Measurements from ENCODE around the gene PRKG1.

Gene PRKG1

GRCh38 chr10:51960494-51960895 lies 886.2 kb downstream of the PRKG1 start:
- no peak overlapping the region for H3K27ac ChIP-seq (replicated peaks; ENCODE audit: low read length)
- no peak overlapping the region for H4K8ac ChIP-seq (ENCODE audit: low read depth, low read length)
- H3K18ac ChIP-seq (ENCODE audit: low read length), result no peak overlapping the region
- no peak overlapping the region for H3K4ac ChIP-seq (ENCODE audit: low read length)
- no peak overlapping the region for H2BK12ac ChIP-seq (ENCODE audit: low read length)
- no peak overlapping the region for H2AK5ac ChIP-seq (ENCODE audit: low read depth, low read length)
- H3K9me3 ChIP-seq (replicated peaks in 1 of 2; ENCODE audit: control insufficient read depth in 2 of 2, insufficient read depth in 1 of 2, low read depth in 1 of 2, low read length in 2 of 2), result no peaks in the 10 kb centered on the region
- H3K4me2 ChIP-seq (ENCODE audit: insufficient read depth, low read length, poor library complexity, severe bottlenecking), result no peak overlapping the region
- H3K4me3 ChIP-seq (ENCODE audit: low read length in 2 of 2), result no peak overlapping the region
- peak; percentile 32 for DNase-seq (ENCODE audit: low spot score)
- no peaks in the 10 kb centered on the region for H3K27me3 ChIP-seq (ENCODE audit: control insufficient read depth in 3 of 3, insufficient read depth in 3 of 3, low read depth in 1 of 3, low read length in 3 of 3)
- H2BK5ac ChIP-seq (ENCODE audit: low read length), result no peak overlapping the region
- no peaks in the 10 kb centered on the region for H3K36me3 ChIP-seq (replicated peaks in 1 of 2; ENCODE audit: control insufficient read depth in 2 of 2, insufficient read depth in 2 of 2, low read length in 2 of 2)
- WGBS, 2 donors (ENCODE audit: extremely low coverage in 2 of 2, insufficient read length in 2 of 2, insufficient replicate concordance in 1 of 2), result no CpG with 5 or more reads among the region's 8 CpGs
- peaks cover 2% of the 10 kb centered on the region for H3K79me1 ChIP-seq (ENCODE audit: low read depth, low read length)
- peak overlapping the region; percentile 59 for H2AFZ ChIP-seq (ENCODE audit: low read length)
- H2BK120ac ChIP-seq (ENCODE audit: low read depth, low read length), result no peak overlapping the region
- no peak overlapping the region for H4K91ac ChIP-seq (ENCODE audit: low read depth, low read length, poor library complexity)
- H3K9ac ChIP-seq (ENCODE audit: low read depth, low read length, poor library complexity), result no peak overlapping the region
- peaks cover 0 to 4% of the 10 kb centered on the region in 2 donors for H3K4me1 ChIP-seq (ENCODE audit: control insufficient read depth in 2 of 2, insufficient read depth in 1 of 2, low read depth in 1 of 2, low read length in 2 of 2)
- no peak overlapping the region for H3K14ac ChIP-seq (ENCODE audit: low read length)
- no peak overlapping the region for H3K23ac ChIP-seq (ENCODE audit: low read depth, low read length, poor library complexity)
- H2BK15ac ChIP-seq (ENCODE audit: low read length), result no peak overlapping the region

GRCh38 chr10:51961401-51961800 lies 887.1 kb downstream of the PRKG1 start:
- Histone ChIP-seq H3K4me1 (ENCODE audit: control insufficient read depth in 2 of 2, insufficient read depth in 1 of 2, low read depth in 1 of 2, low read length in 2 of 2) (peaks cover 0 to 4% of the 10 kb centered on the region in 2 donors), H2AFZ (ENCODE audit: low read length) (no peak overlapping the region), H3K27ac (replicated peaks; ENCODE audit: low read length) (no peak overlapping the region), H4K8ac (ENCODE audit: low read depth, low read length) (no peak overlapping the region), H2BK12ac (ENCODE audit: low read length) (no peak overlapping the region), H3K4ac (ENCODE audit: low read length) (no peak overlapping the region), H3K27me3 (ENCODE audit: control insufficient read depth in 3 of 3, insufficient read depth in 3 of 3, low read depth in 1 of 3, low read length in 3 of 3) (no peaks in the 10 kb centered on the region), H4K91ac (ENCODE audit: low read depth, low read length, poor library complexity) (no peak overlapping the region), H3K4me2 (ENCODE audit: insufficient read depth, low read length, poor library complexity, severe bottlenecking) (no peak overlapping the region), H3K9ac (ENCODE audit: low read depth, low read length, poor library complexity) (no peak overlapping the region), H3K79me1 (ENCODE audit: low read depth, low read length) (peaks cover 2% of the 10 kb centered on the region), H3K14ac (ENCODE audit: low read length) (no peak overlapping the region), H3K4me3 (ENCODE audit: low read length in 2 of 2) (no peak overlapping the region), H2AK5ac (ENCODE audit: low read depth, low read length) (no peak overlapping the region), H3K9me3 (replicated peaks in 1 of 2; ENCODE audit: control insufficient read depth in 2 of 2, insufficient read depth in 1 of 2, low read depth in 1 of 2, low read length in 2 of 2) (no peaks in the 10 kb centered on the region), H2BK120ac (ENCODE audit: low read depth, low read length) (no peak overlapping the region), H3K23ac (ENCODE audit: low read depth, low read length, poor library complexity) (no peak overlapping the region), H3K36me3 (replicated peaks in 1 of 2; ENCODE audit: control insufficient read depth in 2 of 2, insufficient read depth in 2 of 2, low read length in 2 of 2) (no peaks in the 10 kb centered on the region), H3K18ac (ENCODE audit: low read length) (no peak overlapping the region), H2BK5ac (ENCODE audit: low read length) (no peak overlapping the region), H2BK15ac (ENCODE audit: low read length) (no peak overlapping the region)
- WGBS, 2 donors (ENCODE audit: extremely low coverage in 2 of 2, insufficient read length in 2 of 2, insufficient replicate concordance in 1 of 2), result no CpG with 5 or more reads among the region's 3 CpGs
- DNase-seq (ENCODE audit: low spot score), result no peak

- Histone ChIP-seq H2BK15ac (ENCODE audit: low read length) (no peak overlapping the region), H3K9me3 (replicated peaks in 1 of 2; ENCODE audit: control insufficient read depth in 2 of 2, insufficient read depth in 1 of 2, low read depth in 1 of 2, low read length in 2 of 2) (no peaks in the 10 kb centered on the region), H3K4ac (ENCODE audit: low read length) (no peak overlapping the region), H2BK5ac (ENCODE audit: low read length) (no peak overlapping the region), H2AFZ (ENCODE audit: low read length) (no peak overlapping the region), H3K4me1 (ENCODE audit: control insufficient read depth in 2 of 2, insufficient read depth in 1 of 2, low read depth in 1 of 2, low read length in 2 of 2) (peaks cover 0 to 4% of the 10 kb centered on the region in 2 donors), H3K4me2 (ENCODE audit: insufficient read depth, low read length, poor library complexity, severe bottlenecking) (no peak overlapping the region), H3K36me3 (replicated peaks in 1 of 2; ENCODE audit: control insufficient read depth in 2 of 2, insufficient read depth in 2 of 2, low read length in 2 of 2) (no peaks in the 10 kb centered on the region), H2AK5ac (ENCODE audit: low read depth, low read length) (no peak overlapping the region), H3K23ac (ENCODE audit: low read depth, low read length, poor library complexity) (no peak overlapping the region), H3K18ac (ENCODE audit: low read length) (no peak overlapping the region), H3K14ac (ENCODE audit: low read length) (no peak overlapping the region), H3K27ac (replicated peaks; ENCODE audit: low read length) (no peak overlapping the region), H3K9ac (ENCODE audit: low read depth, low read length, poor library complexity) (no peak overlapping the region), H4K8ac (ENCODE audit: low read depth, low read length) (no peak overlapping the region), H2BK12ac (ENCODE audit: low read length) (no peak overlapping the region), H3K27me3 (ENCODE audit: control insufficient read depth in 3 of 3, insufficient read depth in 3 of 3, low read depth in 1 of 3, low read length in 3 of 3) (no peaks in the 10 kb centered on the region), H4K91ac (ENCODE audit: low read depth, low read length, poor library complexity) (no peak overlapping the region), H3K79me1 (ENCODE audit: low read depth, low read length) (peaks cover 2% of the 10 kb centered on the region), H2BK120ac (ENCODE audit: low read depth, low read length) (no peak overlapping the region), H3K4me3 (ENCODE audit: low read length in 2 of 2) (no peak overlapping the region)
- no CpG with 5 or more reads among the region's 2 CpGs for WGBS, 2 donors (ENCODE audit: extremely low coverage in 2 of 2, insufficient read length in 2 of 2, insufficient replicate concordance in 1 of 2)
- no peak for DNase-seq (ENCODE audit: low spot score)
Observed at GRCh38 chr10:51964630-51965029, 890.3 kb downstream of the PRKG1 start.

DNA sequence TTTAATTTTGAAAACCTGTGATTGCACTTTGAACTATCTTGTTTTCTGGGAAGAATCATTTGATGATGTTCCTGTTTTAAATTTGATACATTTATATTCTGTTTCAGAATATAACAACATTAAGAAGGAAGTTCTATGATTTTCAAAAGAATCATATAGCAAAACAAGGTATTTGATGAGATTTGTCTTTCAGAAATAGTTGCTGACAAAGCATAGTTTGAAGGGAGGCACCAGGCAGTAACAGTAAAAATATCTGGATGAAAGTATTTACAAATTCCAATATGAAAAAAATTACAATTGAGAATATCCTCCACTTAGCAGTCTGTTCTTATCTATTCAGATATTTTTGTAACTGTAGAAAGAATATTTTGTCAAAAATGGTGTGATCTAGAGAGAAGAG lies 891.2 kb downstream of the PRKG1 start:
- H2AK5ac ChIP-seq (ENCODE audit: low read depth, low read length), result no peak overlapping the region
- H2BK5ac ChIP-seq (ENCODE audit: low read length), result no peak overlapping the region
- H3K14ac ChIP-seq (ENCODE audit: low read length), result no peak overlapping the region
- no peak overlapping the region for H3K27ac ChIP-seq (replicated peaks; ENCODE audit: low read length)
- H3K79me1 ChIP-seq (ENCODE audit: low read depth, low read length), result peaks cover 2% of the 10 kb centered on the region
- H3K4ac ChIP-seq (ENCODE audit: low read length), result no peak overlapping the region
- no peak overlapping the region for H4K8ac ChIP-seq (ENCODE audit: low read depth, low read length)
- H3K18ac ChIP-seq (ENCODE audit: low read length), result no peak overlapping the region
- no peaks in the 10 kb centered on the region for H3K9me3 ChIP-seq (replicated peaks in 1 of 2; ENCODE audit: control insufficient read depth in 2 of 2, insufficient read depth in 1 of 2, low read depth in 1 of 2, low read length in 2 of 2)
- no peak overlapping the region for H3K23ac ChIP-seq (ENCODE audit: low read depth, low read length, poor library complexity)
- peaks cover 0 to 4% of the 10 kb centered on the region in 2 donors for H3K4me1 ChIP-seq (ENCODE audit: control insufficient read depth in 2 of 2, insufficient read depth in 1 of 2, low read depth in 1 of 2, low read length in 2 of 2)
- H2BK15ac ChIP-seq (ENCODE audit: low read length), result no peak overlapping the region
- no peaks in the 10 kb centered on the region for H3K36me3 ChIP-seq (replicated peaks in 1 of 2; ENCODE audit: control insufficient read depth in 2 of 2, insufficient read depth in 2 of 2, low read length in 2 of 2)
- no peak overlapping the region for H2AFZ ChIP-seq (ENCODE audit: low read length)
- DNase-seq (ENCODE audit: low spot score), result no peak
- no peak overlapping the region for H3K4me2 ChIP-seq (ENCODE audit: insufficient read depth, low read length, poor library complexity, severe bottlenecking)
- H3K27me3 ChIP-seq (ENCODE audit: control insufficient read depth in 3 of 3, insufficient read depth in 3 of 3, low read depth in 1 of 3, low read length in 3 of 3), result no peaks in the 10 kb centered on the region
- no peak overlapping the region for H3K4me3 ChIP-seq (ENCODE audit: low read length in 2 of 2)
- H2BK120ac ChIP-seq (ENCODE audit: low read depth, low read length), result no peak overlapping the region
- H4K91ac ChIP-seq (ENCODE audit: low read depth, low read length, poor library complexity), result no peak overlapping the region
- H3K9ac ChIP-seq (ENCODE audit: low read depth, low read length, poor library complexity), result no peak overlapping the region
- H2BK12ac ChIP-seq (ENCODE audit: low read length), result no peak overlapping the region
